T-helper 2 cell treated with Interferon-gamma antibody and Interleukin-4, amounts not matched to agents 5 μg/mL and 100 μg/mL, for 36 hours (primary cell): Measurements from ENCODE around the gene LDLRAD4.

Source experiments
- DNase-seq: peaks from one replicate; pipeline ENCODE4 v3.0.0; 2021; ENCODE audit warnings: low spot score
- H3K27ac Mint-ChIP-seq: one replicate; pipeline ENCODE4 v1.8.0; 2021; ENCODE audit warnings: mild to moderate bottlenecking, mixed read lengths
- H3K27me3 Mint-ChIP-seq: one replicate; pipeline ENCODE4 v1.8.0; 2021; ENCODE audit warnings: low read depth, mixed read lengths
- H3K36me3 Mint-ChIP-seq: one replicate; pipeline ENCODE4 v1.8.0; 2021; ENCODE audit warnings: low read depth, mixed read lengths
- H3K4me1 Mint-ChIP-seq: one replicate; pipeline ENCODE4 v1.8.0; 2021; ENCODE audit warnings: low read depth, mixed read lengths
- H3K4me3 Mint-ChIP-seq: one replicate; pipeline ENCODE4 v1.8.0; 2022; ENCODE audit warnings: mild to moderate bottlenecking, moderate library complexity, mixed read lengths
- H3K9me3 Mint-ChIP-seq: one replicate; pipeline ENCODE4 v1.8.0; 2021; ENCODE audit warnings: mixed read lengths

LDLRAD4 gene

DNA sequence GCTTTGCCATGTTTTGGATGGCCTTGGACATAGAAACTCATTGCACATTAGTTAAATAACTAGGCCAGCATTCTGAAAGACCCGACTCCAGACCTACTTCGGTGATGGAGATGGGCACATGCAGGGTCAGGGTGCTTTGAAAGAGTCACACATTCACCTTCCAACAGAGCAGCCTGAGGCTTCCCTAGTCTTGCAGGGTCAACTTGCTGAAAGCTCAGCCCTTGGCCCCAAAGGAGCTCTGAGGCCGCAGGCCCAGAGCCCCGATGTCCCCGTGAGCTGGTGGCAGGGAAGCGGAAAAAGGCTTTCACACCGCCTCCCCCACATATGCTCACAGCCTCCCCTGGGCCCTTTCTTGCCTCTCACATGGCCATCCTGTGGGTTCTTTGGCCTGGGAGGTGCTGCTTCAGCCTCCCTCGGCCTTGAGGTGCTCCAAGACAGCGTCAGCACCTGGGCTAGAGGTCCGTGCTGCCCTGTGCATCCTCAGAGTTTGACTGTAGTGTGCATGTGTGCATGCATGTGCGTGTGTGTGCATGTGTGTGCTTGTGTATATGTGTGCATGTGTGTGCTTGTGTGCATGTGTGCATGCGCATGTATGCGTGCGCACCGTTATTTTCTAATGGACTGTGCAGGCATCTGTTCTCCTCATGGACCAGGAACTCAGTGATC is 21.6 kb downstream of the LDLRAD4 start:
- H3K27me3 Mint-ChIP-seq: no peaks in the 10 kb centered on the region
- no peak overlapping the region for H3K4me3 Mint-ChIP-seq
- no peak for DNase-seq
- H3K9me3 Mint-ChIP-seq: no peaks in the 10 kb centered on the region
- no peaks in the 10 kb centered on the region for H3K4me1 Mint-ChIP-seq
- peaks cover 1% of the 10 kb centered on the region for H3K36me3 Mint-ChIP-seq
- H3K27ac Mint-ChIP-seq: no peak overlapping the region

DNA sequence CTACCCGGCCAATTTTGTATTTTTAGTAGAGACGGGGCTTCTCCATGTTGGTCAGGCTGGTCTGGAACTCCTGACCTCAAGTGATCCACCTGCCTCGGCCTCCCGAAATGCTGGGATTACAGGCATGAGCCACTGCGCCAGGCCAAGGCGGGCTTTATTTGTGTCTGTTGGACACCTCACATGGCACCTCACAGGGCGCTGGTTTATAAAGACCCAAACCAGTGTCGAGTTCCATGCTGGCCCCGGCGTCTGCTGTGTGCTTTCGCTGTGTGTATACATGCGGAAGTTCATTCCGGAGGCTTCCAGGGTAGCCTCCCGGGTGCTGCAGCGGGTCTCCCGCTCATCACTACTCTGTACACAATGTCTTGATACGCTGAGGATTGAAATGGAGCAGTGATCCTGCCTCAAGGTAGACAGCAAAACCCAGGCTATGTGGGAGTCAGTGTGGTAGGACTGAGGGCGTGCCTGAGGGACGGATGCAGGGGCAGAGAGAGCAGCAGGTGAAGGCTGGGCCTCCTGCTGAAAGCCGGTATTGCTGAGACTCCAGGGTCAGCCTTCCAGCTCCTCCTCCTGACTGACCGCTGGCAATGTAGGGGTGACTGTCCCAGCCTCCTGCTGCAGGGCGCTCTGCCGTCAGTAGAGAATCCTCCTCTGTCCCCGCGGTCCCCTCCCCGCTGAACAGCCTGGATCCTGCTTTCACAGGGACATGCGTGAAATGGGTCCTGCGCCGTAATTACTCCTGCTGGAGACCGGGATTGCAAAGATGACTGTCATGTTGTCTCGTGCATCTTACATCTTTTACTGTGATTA is 22.7 kb downstream of the LDLRAD4 start:
- no peaks in the 10 kb centered on the region for H3K9me3 Mint-ChIP-seq
- H3K36me3 Mint-ChIP-seq: peaks cover 1% of the 10 kb centered on the region
- H3K27ac Mint-ChIP-seq: no peak overlapping the region
- H3K4me3 Mint-ChIP-seq: no peak overlapping the region
- no peaks in the 10 kb centered on the region for H3K27me3 Mint-ChIP-seq
- no peak for DNase-seq
- no peaks in the 10 kb centered on the region for H3K4me1 Mint-ChIP-seq

DNA sequence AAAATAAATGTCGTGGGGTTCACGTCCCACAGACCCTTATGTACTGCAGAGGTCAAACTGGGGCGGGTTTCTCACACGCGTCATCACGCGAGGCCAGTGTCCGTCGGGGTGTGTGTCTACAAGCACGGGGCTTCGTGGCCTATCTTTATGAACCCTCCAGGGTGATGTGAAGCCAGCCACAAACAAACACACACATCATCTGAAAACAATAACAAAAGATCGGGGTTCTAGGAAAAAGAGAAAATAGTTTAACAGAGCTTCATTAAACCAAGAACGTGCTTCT is 23.3 kb downstream of the LDLRAD4 start:
- DNase-seq: no peak
- H3K4me3 Mint-ChIP-seq: no peak overlapping the region
- H3K36me3 Mint-ChIP-seq: peaks cover 1% of the 10 kb centered on the region
- H3K27ac Mint-ChIP-seq: no peak overlapping the region
- H3K4me1 Mint-ChIP-seq: no peaks in the 10 kb centered on the region
- H3K27me3 Mint-ChIP-seq: no peaks in the 10 kb centered on the region
- no peaks in the 10 kb centered on the region for H3K9me3 Mint-ChIP-seq

DNA sequence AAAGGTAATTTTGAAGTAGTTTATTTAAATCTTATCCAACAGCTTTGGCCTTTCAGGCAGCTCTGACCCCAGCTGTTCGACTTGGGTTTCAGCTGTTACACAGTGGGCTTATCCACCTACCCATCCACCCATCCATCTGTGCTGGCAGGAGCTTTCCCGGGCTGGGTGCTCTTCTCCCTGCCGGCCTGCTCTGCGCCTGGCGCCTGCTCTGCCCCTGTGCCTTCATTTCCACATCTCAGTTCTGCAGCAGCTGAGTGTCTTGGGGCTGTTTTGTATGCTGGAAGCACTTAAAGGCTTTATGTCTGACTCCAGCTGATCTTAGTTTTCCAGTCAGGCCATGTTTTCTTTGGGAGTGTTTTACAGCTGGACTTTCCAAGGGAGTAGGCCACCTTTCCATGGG is 24.2 kb downstream of the LDLRAD4 start:
- no peak for DNase-seq
- H3K9me3 Mint-ChIP-seq: no peaks in the 10 kb centered on the region
- H3K27me3 Mint-ChIP-seq: no peaks in the 10 kb centered on the region
- no peaks in the 10 kb centered on the region for H3K4me1 Mint-ChIP-seq
- H3K36me3 Mint-ChIP-seq: peaks cover 1% of the 10 kb centered on the region
- H3K4me3 Mint-ChIP-seq: no peak overlapping the region
- H3K27ac Mint-ChIP-seq: no peak overlapping the region

DNA sequence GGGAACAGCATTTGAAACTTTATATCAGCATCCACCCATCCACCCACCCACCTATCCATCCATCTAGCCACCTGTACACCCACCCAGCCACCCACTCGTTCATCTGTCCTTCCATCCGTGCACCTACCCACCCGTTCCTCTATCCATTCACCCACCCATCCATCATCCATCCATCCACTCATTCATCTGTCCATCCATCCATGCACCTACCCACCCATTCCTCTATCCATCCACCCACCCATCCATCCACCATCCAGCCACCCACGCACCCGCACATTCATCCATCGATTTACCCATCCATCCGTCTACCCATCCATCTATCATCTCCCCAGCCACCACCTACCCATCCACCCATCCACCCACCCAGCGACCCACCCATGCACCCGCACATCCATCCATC is 24.8 kb downstream of the LDLRAD4 start:
- no peaks in the 10 kb centered on the region for H3K4me1 Mint-ChIP-seq
- no peak overlapping the region for H3K27ac Mint-ChIP-seq
- H3K36me3 Mint-ChIP-seq: peaks cover 1% of the 10 kb centered on the region
- no peaks in the 10 kb centered on the region for H3K27me3 Mint-ChIP-seq
- H3K4me3 Mint-ChIP-seq: no peak overlapping the region
- DNase-seq: no peak
- H3K9me3 Mint-ChIP-seq: no peaks in the 10 kb centered on the region

DNA sequence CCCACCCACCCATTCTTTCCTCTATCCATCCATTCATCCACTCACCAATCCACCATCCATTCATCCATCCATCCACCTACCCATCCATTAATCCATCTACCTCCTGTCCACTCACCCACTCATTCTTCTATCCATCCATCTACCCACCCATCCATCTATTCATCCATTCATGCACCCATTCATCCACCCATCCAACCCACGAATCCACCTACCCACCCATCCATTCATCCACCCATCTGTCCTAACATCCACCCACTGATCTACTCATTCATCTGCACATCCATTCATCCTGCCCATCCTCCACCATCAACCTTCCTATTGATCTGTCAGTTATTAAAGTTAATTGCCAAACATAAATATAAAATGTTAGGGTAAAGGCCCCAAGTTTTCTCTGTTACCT is 25.6 kb downstream of the LDLRAD4 start:
- Mint-ChIP-seq H3K36me3 (peaks cover 1% of the 10 kb centered on the region), H3K4me1 (no peaks in the 10 kb centered on the region)

DNA sequence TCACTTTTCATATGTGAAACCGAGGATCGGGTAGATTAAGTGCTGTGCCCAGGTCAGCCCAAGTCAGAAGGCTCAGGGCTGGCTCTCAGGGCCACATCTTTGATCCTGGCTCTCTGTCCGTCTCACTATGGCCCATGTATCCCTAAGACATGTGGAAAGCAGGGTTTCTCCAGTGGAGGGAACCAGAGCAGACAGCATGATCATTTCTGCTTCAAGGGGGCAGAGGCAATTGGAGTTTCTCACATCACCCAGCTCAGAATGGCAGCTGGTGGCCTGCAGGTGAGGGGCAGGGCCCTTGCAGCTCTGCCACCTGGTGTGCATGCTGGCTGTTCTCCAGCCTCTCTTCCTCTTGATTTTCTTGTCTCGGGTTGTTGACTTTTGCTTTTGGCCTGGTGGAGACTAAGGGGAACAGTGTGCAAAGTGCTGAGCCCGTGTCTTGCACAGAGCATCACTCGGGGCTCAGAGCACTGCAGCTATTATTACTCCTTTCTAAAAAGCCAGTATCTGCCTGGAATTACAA is 27.0 kb downstream of the LDLRAD4 start:
- peaks cover 1% of the 10 kb centered on the region for H3K36me3 Mint-ChIP-seq

More for the DNA sequence above, 25.6 kb downstream of the LDLRAD4 start:
- DNase-seq: no peak
- no peaks in the 10 kb centered on the region for H3K9me3 Mint-ChIP-seq
- H3K27me3 Mint-ChIP-seq: no peaks in the 10 kb centered on the region
- H3K4me3 Mint-ChIP-seq: no peak overlapping the region
- no peak overlapping the region for H3K27ac Mint-ChIP-seq

DNA sequence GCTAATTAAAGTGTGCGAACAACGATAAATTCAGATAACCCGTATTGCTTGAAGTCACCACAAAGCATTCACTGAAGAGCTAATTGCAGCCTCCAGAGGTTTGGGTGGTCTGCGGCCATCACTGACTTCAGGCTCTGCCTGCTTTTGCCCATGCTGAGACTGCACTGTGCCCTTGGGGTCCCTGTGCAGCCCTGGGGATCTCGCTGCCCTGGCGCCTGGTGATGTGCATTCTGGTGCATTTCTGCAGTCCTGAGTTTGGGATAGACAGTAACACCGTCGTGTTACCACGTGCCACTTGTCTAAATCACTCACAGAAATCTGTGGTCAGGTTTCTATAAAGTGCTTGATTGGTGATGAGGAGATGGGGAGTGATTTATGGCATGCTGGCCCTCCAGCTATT is 27.6 kb downstream of the LDLRAD4 start:
- H3K9me3 Mint-ChIP-seq: no peaks in the 10 kb centered on the region
- no peak for DNase-seq
- no peak overlapping the region for H3K27ac Mint-ChIP-seq
- peaks cover 1% of the 10 kb centered on the region for H3K36me3 Mint-ChIP-seq
- no peaks in the 10 kb centered on the region for H3K27me3 Mint-ChIP-seq
- no peak overlapping the region for H3K4me3 Mint-ChIP-seq
- H3K4me1 Mint-ChIP-seq: no peaks in the 10 kb centered on the region

More for the DNA sequence above, 27.0 kb downstream of the LDLRAD4 start:
- H3K4me3 Mint-ChIP-seq: no peak overlapping the region
- no peaks in the 10 kb centered on the region for H3K27me3 Mint-ChIP-seq
- no peak for DNase-seq
- H3K27ac Mint-ChIP-seq: no peak overlapping the region
- no peaks in the 10 kb centered on the region for H3K4me1 Mint-ChIP-seq
- H3K9me3 Mint-ChIP-seq: no peaks in the 10 kb centered on the region

DNA sequence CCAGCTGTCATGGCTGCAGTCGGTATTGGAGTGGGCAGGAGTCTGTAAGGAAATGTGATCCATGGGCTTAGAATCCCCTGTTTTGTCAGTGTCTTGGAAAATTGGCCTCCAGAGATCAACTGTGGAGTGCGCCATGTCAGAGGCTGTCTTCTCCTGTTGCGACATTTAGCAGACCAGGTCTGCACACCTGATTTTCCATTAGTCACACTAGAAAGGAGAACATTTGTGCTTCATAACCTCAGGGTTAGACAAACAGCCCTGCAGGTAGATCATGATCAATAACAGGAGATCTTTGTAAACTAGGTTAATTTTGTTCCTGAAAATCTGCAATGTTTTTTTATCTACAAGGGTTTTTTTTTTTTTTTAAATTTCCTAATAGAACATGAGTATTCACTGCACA is 28.0 kb downstream of the LDLRAD4 start:
- H3K36me3 Mint-ChIP-seq: peaks cover 1% of the 10 kb centered on the region
- DNase-seq: no peak
- no peaks in the 10 kb centered on the region for H3K9me3 Mint-ChIP-seq
- H3K4me3 Mint-ChIP-seq: no peak overlapping the region
- H3K27me3 Mint-ChIP-seq: no peaks in the 10 kb centered on the region
- H3K27ac Mint-ChIP-seq: no peak overlapping the region
- no peaks in the 10 kb centered on the region for H3K4me1 Mint-ChIP-seq

DNA sequence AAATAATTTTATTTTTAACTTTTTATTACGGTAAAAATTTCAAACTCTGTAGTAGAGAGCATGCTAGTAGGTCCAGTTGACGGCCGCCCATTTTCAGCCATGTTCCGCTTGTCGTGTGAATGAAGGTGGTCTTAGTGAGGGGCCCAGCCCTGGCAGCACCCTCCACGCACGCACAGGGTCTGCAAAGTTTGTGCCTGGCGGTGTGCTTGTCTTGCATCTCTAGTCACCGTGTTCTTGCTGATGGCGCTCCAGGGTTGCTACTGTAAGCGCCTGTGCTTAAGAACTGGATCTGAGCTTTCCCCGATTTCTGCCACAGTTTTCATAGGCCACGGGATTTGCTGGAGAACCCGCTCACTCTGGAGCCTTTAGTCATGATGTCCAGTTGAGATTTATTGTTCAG is 28.9 kb downstream of the LDLRAD4 start:
- Mint-ChIP-seq H3K4me1 (no peaks in the 10 kb centered on the region), H3K4me3 (no peak overlapping the region), H3K27me3 (no peaks in the 10 kb centered on the region), H3K27ac (no peak overlapping the region), H3K9me3 (no peaks in the 10 kb centered on the region), H3K36me3 (peaks cover 1% of the 10 kb centered on the region)
- DNase-seq: no peak

DNA sequence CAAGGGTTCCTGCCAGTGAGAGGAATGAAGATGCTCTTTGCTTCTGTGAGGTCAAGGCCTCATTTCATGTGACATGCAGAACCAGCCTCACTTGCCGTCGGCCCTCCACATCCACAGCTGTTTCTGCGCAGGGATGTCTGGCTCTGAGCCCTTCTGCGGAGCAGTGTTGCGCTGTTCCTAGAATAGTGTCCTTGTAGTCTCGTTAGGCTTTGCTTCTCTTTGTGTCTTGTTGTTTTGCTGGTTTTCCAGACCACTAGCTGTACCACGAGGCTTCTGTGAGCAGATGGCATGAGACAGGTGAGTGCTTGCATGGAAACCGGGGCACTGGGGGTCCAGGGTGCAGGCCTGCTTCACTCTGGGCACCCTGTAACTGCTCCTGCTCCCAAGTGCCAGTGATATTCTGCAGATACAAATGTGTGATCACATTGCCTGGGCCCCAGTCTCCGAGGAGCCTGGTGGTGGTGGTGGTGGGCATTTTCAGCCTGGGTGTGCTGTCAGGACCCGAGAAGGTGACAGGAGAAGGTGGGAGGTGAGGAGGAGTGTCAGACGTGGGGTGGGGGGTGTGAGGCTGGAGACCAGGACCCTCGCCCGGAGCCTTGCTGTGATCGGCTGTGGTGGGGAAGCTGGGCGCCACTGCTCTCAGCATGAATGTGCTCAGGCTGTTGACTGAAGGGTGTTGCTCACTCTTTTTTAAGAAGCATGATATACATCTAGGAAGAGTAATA is 34.3 kb downstream of the LDLRAD4 start:
- H3K36me3 Mint-ChIP-seq: no peaks in the 10 kb centered on the region
- no peaks in the 10 kb centered on the region for H3K4me1 Mint-ChIP-seq
- H3K9me3 Mint-ChIP-seq: no peaks in the 10 kb centered on the region
- no peak overlapping the region for H3K4me3 Mint-ChIP-seq
- DNase-seq: no peak
- no peak overlapping the region for H3K27ac Mint-ChIP-seq
- H3K27me3 Mint-ChIP-seq: no peaks in the 10 kb centered on the region

DNA sequence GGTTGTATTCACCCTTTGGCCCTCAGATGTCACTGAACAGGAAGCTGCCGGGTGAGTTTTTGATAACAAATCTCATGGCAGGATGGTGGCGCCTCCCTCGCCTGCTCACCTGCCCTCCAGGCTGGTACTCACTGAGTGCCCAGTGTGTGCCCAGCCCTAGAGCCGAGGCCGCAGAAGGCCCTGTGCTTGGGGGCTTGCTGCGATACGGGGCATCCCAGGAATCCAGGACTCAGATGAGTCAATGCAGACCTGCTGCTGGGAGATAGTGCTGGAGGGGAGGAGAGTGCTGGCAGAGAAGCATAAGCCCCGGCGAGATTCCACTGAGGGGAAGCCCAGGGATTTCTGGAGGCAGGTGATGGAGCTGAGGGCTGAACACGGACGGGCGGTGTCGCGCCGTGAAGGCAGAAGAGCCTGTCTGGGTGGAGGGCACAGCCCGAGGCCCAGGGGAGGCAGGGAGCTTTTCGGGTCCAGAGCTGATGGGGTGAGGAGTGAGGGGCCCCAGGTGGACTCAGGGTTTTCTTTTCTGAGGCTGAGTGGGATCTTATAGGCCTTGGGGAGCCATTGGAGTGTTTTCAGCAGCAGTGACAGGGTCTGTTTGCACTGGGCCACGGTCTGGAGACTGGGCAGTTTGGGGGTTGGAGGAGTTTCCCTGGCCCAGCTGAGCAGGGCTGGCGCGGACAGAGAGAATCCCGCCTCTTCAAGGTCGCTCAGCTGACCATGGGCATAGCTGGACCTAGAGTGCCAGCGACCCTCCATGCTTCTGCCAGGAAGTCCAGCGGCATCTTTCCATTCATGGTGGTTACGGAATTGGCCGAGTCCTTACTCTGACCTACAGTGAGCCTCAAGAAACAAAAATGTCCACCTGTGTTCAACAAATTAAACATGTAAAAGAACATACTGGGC is 35.5 kb downstream of the LDLRAD4 start:
- H3K4me1 Mint-ChIP-seq: no peaks in the 10 kb centered on the region
- H3K9me3 Mint-ChIP-seq: no peaks in the 10 kb centered on the region
- DNase-seq: no peak
- H3K4me3 Mint-ChIP-seq: no peak overlapping the region
- no peak overlapping the region for H3K27ac Mint-ChIP-seq
- H3K27me3 Mint-ChIP-seq: no peaks in the 10 kb centered on the region
- H3K36me3 Mint-ChIP-seq: no peaks in the 10 kb centered on the region

DNA sequence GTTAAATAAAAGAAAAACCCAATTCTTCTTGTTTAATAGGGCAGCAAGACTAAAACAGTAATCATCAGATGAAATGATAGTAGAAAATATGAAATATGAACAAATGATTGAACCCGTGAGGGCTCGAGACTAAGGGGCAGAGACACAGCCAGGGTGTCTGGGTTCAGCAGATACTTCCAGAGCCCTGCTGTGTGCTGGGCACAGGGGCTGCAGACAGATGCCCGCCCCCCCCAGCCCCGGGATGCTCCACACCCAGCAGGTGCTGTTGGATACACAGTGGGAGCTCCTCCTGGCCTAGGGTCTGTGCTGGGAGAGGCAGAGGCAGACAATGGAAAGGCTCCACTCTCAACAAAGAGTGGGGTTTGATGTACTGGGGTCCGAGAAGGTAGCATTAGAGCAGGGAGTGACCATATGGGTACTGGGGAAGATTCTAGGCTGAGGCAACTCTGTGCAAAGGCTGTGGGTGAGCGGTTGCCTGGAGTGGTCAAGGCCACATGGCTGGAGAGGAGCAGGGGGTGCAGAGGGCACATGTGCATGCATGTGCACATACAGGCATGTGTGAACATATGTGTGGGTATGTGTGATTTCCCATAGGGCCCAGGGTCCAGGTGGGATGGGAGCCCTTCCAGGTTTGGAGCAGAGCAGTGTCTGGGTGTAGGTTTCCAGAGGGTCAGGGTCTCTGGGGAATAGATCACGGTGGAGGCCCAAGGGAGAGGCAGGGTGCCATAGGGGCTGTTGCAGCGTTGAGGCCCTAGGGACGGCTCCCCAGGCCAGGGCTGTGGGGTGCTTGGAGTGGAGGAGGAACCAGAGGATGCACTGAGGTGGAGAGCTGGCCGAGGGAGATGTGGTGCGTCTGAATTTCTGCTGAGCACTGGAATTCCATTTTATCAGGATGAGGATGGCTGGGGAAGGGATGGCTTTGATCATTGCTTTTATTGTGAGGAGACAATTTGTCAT is 36.7 kb downstream of the LDLRAD4 start:
- H3K27ac Mint-ChIP-seq: no peak overlapping the region
- DNase-seq: no peak
- no peaks in the 10 kb centered on the region for H3K9me3 Mint-ChIP-seq
- no peak overlapping the region for H3K4me3 Mint-ChIP-seq
- no peaks in the 10 kb centered on the region for H3K36me3 Mint-ChIP-seq
- H3K4me1 Mint-ChIP-seq: peaks cover 2% of the 10 kb centered on the region
- no peaks in the 10 kb centered on the region for H3K27me3 Mint-ChIP-seq
